Neural progenitor cell (in vitro differentiated cells): ENCODE results near the gene CHAF1A.

ENCODE experiments used
- CTCF ChIP-seq: fragments of 200-600 bp; sonication (generic); IDR thresholded peaks from 2 replicates; pipeline ENCODE4 v1.5.1; 2017; ENCODE audit warnings: antibody characterized with exemption, mild to moderate bottlenecking
- EZH2 ChIP-seq: fragments of 200-600 bp; sonication (generic); IDR thresholded peaks from 2 replicates; pipeline ENCODE4 v1.6.1; 2017; ENCODE audit warnings: antibody characterized with exemption, mild to moderate bottlenecking, moderate library complexity
- EZH2phosphoT487 ChIP-seq: fragments of 200-600 bp; sonication (generic); IDR thresholded peaks from 2 replicates; pipeline ENCODE4 v1.6.1; 2017; ENCODE audit warnings: antibody characterized with exemption

GRCh38 chr19:4429256-4429655 is 26.8 kb downstream of the CHAF1A start:
- no peak for TF ChIP-seq CTCF
- no peak for TF ChIP-seq EZH2
- no peak for TF ChIP-seq EZH2phosphoT487
